ENCODE measurements around the gene HNRNPF.
"Not testable (repeated sequence)": the region's sequence is repeated elsewhere in the genome, so short reads cannot be mapped to it uniquely, and the experiment has no call there.

HNRNPF gene

DNA sequence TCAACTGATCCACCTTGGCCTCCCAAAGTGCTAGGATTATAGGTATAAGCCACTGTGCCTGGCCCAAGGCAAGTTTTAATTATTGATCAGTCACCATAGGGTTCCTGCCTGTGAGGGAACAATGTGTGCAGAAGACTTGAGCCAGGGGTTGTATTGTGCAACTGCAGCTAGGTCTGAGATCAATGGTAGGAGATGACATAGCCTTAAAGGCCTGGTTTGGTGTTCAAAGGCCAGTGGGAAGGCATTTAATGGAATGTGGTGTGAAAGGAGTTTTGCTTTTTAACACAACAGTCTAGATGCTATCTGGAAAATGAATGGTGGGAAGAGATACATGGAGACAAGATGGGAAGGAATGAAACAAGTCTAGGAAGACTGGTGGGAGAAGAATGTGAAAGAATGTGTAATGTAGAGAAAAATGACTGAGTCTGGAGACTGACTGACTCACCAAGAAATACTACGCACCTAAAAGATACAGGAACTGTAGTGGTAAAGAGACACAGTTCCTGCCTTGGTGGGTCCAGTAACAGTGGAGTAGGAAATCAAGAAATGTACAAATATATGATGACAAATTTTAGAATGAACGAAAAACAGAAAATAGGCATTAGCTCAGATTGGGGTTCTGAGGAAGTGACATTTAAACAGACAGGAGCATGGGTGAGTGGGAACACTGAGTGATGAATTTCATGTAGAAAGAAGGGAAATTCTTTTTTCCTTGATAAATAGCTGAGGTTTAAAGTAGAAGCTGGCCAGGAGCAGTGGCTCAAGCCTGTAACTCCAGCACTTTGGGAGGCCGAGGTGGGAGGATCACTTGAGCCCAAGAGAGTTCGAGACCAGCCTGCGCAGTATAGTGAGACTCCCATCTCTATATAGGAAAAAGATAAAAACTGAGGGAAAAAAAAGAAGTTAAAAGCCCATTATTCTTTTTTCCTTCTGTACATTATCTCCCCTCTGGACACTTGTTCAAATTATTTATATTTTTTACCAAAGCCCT is 9.4 kb downstream of the HNRNPF start:
- in situ Hi-C loops (cut with MboI; ENCODE audit: low sequenced_read_pairs) = loop anchor here (25.0 kb wide), 1 partner anchor 1563 kb away; the partner anchor contains the start of gene RASSF4

DNA sequence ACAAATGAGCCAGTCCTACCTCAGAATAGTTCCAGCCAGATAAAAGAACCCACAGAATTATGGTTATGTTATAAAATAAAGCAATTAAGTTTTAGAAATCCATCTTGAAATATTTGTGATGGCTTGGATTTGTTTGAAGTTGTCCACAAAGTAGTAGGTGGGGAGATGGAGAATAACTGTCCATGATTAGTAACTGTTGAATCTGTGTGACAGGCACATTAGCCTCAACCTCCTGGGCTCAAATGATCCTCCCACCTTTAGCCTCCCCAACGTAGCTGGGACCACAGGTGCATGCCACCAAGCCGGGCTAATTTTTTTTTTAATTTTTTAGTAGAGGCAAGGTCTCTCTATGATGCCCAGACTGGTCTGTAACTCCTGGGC is 10.1 kb downstream of the HNRNPF start:
- in situ Hi-C loops (cut with MboI; ENCODE audit: low sequenced_read_pairs) = no loop called here

DNA sequence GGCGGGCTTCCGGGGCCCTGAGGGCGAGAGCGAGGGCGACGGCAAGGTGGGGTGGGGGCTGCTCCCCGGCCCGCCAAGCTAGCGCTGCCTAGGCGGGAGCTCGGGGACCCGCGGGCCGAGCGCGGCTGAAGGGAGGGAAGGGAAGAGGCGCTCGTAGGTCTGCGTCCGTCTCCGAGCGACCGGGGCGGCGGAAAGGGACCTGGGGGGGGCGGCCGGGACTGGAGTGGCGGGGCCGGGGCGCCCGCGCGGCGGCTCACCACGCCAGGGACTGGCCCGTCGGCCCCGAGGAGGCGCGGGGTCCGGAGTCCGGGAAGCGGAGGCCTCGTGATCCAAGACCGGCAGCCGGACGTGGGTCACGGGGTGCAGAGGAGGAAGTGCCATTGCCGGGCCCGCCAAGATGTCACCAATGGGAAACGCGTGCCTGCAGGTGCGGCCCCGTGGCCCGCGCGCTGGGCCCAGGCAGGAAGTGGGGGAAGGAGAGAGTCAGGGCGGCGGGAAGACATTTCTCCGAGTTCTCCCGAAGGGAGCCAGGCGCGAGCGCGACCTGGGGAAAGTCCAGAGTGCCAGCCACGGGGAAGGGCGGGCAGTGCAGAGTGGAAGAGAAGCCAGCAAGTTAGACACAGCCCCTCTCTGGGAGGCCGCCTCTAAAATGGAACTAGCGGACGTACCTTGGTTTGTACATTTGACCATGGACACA is 11.9 kb downstream of the HNRNPF start:
- in situ Hi-C loops (cut with MboI; ENCODE audit: low sequenced_read_pairs) = no loop called here

- in situ Hi-C loops (cut with MboI; ENCODE audit: low sequenced_read_pairs) = no loop called here
Observed at GRCh38 chr10:43396061-43396927, 12.7 kb downstream of the HNRNPF start.

DNA sequence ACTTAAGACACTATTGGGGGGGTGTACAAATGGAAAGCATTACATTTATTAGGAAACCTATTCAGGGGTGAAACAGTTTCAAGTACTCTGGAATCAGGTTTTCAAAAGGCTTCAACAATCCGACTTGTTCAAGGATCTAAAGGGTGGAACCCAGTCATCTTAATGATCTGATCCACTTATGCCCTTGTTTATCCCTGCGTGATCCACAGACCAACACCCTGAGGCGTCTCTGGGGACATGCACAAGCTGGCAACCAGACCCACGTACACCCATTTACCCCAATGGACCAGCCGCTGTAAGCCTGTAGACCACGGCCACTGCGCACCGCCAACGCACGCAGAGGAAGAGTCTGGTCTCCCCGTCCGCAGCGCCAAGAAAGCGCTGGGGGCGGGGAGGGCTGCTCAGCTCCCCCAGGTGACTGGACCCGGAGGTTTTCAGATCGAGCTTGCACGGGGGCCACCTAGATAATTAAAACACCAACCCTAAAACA is 13.4 kb downstream of the HNRNPF start:
- in situ Hi-C loops (cut with MboI; ENCODE audit: low sequenced_read_pairs) = no loop called here

- in situ Hi-C loops (cut with MboI; ENCODE audit: low sequenced_read_pairs) = no loop called here
Observed at GRCh38 chr10:43394868-43395267, 14.1 kb downstream of the HNRNPF start.

DNA sequence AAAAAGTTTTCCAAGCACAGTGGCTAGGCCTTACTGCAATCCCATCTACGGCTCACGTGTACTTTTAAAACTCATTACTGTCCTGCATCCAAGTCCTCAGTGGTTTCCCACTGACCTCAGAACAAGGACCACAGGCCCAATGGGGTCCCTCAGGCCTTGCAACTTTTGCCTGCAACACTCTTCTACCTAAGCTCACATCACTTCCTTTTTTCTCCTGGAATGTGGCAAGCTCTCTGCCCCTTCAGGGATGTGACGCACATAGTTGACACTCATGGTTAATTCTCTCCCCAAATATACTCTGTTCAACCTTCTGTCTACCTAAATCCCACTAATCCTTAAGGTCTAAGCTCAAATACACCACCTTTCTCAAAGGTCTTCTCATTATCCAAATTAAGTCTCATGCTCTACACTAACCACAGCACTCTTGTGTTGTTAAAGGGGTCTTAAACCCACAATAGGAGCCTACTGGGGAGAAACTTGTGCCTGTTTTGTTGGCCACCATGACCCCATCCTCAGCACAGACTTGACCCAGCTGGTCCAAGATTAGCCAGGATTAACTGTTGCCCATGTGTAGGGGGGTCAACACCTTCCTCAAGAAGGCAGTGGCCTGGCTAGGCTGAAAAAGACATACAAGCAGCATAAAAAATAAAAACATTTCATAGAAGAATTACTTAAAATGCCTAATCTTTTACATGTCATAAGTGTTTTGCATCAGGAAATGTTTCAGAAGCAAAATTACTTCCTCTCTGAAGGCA is 15.2 kb downstream of the HNRNPF start:
- in situ Hi-C loops (cut with MboI; ENCODE audit: low sequenced_read_pairs) = no loop called here

DNA sequence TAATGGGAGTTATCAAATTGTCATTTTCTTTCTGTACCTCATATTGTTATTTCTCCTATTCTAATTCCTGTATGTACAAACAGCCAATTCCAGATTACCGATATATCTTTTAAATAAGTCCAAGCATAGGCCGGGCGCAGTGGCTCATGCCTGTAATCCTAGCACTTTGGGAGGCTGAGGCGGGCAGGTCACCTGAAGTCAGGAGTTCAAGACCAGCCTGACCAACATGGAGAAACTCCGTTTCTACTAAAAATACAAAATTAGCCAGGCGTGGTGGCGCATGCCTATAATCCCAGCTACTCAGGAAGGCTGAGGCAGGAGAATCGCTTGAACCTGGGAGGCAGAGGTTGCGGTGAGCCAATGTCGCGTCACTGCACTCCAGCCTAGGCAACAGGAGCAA is 15.8 kb downstream of the HNRNPF start:
- in situ Hi-C loops (cut with MboI; ENCODE audit: low sequenced_read_pairs) = not testable (repeated sequence)

GRCh38 chr10:43392748-43393147 is 16.2 kb downstream of the HNRNPF start:
- in situ Hi-C loops (cut with MboI; ENCODE audit: low sequenced_read_pairs) = no loop called here

- in situ Hi-C loops (cut with MboI; ENCODE audit: low sequenced_read_pairs) = no loop called here
Observed at GRCh38 chr10:43391496-43391895, 17.5 kb downstream of the HNRNPF start.

- in situ Hi-C loops (cut with MboI; ENCODE audit: low sequenced_read_pairs) = no loop called here
Observed at GRCh38 chr10:43390759-43391158, 18.2 kb downstream of the HNRNPF start.

GRCh38 chr10:43390333-43390732 is 18.7 kb downstream of the HNRNPF start:
- in situ Hi-C loops (cut with MboI; ENCODE audit: low sequenced_read_pairs) = no loop called here

GRCh38 chr10:43389867-43390266 is 19.1 kb downstream of the HNRNPF start:
- in situ Hi-C loops (cut with MboI; ENCODE audit: low sequenced_read_pairs) = no loop called here

DNA sequence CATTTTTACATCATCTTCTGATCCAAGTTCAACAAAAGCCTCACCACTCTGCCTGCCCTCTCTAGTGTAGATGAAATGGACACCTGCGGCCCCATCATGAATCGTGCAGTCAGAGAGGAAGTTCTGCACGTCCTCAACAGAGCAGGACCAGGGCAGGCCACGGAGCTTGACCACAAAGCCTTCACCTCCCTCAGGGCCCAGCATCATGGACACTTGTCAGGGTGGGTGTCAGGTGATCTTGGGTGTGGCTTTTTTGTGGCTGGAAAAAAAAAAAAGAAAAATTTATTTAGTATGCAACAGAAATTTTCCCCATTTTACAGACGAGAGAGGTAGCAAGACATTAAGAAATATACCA is 21.3 kb downstream of the HNRNPF start:
- in situ Hi-C loops (cut with MboI; ENCODE audit: low sequenced_read_pairs) = no loop called here

DNA sequence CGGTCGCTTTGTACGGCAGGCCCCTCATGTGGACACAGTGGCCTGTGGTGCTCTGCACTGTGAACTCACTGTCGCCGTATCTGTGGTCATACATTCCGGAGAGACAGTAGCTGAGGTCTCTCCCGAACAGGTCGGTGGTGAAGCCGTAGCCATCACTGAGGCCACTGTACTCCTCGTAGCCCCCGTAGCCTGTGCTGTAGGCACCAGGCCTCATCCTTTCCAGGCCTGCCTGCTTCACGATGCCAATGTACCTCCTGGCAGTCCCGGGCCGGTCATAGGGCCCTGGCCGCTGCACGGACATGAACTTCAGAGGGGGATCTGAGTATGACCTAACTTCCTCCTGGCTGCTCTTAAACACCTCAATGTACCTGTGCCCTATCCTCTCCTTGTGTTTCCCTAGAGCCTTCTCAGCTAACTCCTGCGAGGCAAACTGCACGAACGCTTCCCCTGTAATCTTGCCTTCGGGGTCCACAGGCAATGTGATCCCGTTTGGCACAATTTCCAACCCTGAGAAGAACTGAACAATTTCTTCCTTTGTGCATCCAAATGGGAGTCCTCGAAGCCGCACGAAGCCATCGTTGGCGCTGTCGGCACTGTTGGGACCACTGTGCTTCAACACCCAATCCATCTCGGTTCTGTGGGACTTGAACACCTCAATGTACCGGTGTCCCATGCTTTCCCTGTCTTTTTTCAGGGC is 21.9 kb downstream of the HNRNPF start:
- in situ Hi-C loops (cut with MboI; ENCODE audit: low sequenced_read_pairs) = no loop called here

DNA sequence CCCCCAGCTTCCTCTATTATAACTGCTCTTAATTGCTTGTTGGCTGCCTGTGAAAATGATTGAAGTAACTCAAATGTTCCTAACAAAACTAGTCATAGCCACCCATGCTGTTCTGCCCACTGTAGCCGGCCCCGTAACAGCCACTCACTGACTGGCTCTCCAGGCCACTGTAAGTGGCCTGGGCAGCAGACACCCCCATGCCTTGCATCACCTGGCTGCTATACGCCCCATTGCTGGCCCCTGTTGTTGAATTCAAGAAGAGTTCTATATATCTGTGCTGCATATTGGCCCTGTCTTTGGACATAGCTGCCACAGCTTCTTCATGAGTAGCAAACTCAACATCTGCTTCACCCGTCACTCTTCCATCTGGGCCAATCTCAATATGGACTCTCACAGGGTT is 22.4 kb downstream of the HNRNPF start:
- in situ Hi-C loops (cut with MboI; ENCODE audit: low sequenced_read_pairs) = no loop called here

GRCh38 chr10:43385412-43386004 is 23.5 kb downstream of the HNRNPF start:
- in situ Hi-C loops (cut with MboI; ENCODE audit: low sequenced_read_pairs) = no loop called here

GRCh38 chr10:43384252-43385221 is 24.4 kb downstream of the HNRNPF start:
- in situ Hi-C loops (cut with MboI; ENCODE audit: low sequenced_read_pairs) = no loop called here

Data from HL-60/S4 treated with retinoic acid at 250 ng/mL for 4 days and 3 days (cell line).